ENCODE results near the gene LEF1.

GRCh38 chr4:108036213-108036612 is 132.5 kb downstream of the LEF1 start:
- no peak for TF ChIP-seq CTCF (conservative IDR thresholded peaks at IDR 0.05)
- no peak for TF ChIP-seq EZH2 (IDR thresholded peaks at IDR 0.05; ENCODE audit: low read depth)
